ENCODE measurements around the gene HAUS2. TPM values are rescaled to one million over a fixed set of nuclear protein-coding genes. Genes with fewer than 3 reads are reported as not detected.
"Not testable (repeated sequence)": the region's sequence is repeated elsewhere in the genome, so short reads cannot be mapped to it uniquely, and the experiment has no call there.

HAUS2 gene
- total RNA-seq, 2 donors from 2014 or later, result 27.5 to 41.9 TPM

- H3K27ac ChIP-seq, result no peak overlapping the region
- H3K36me3 ChIP-seq, result no peaks in the 10 kb centered on the region
- no peak for DNase-seq (ENCODE audit: low spot score)
- intact Hi-C loops (cut with DNase I), result no loop called here
- 50% methylated on average over 4 of the region's 4 CpGs for WGBS
- TF ChIP-seq POLR2AphosphoS5 (IDR thresholded peaks at IDR 0.05), result no peak
- TF ChIP-seq CTCF (IDR thresholded peaks at IDR 0.05), result no peak
- TF ChIP-seq POLR2A (IDR thresholded peaks at IDR 0.05), result no peak
- no peaks in the 10 kb centered on the region for H3K9me3 ChIP-seq
- H3K4me3 ChIP-seq, result no peak overlapping the region
- H3K4me1 ChIP-seq (replicated peaks), result no peaks in the 10 kb centered on the region
- H3K27me3 ChIP-seq (replicated peaks; ENCODE audit: insufficient read depth), result no peaks in the 10 kb centered on the region
Observed at GRCh38 chr15:42595626-42596240, 47.1 kb downstream of the HAUS2 start.

GRCh38 chr15:42601316-42601715 lies 52.7 kb downstream of the HAUS2 start:
- H3K27me3 ChIP-seq (replicated peaks; ENCODE audit: insufficient read depth); H3K27ac ChIP-seq; DNase-seq (ENCODE audit: low spot score); H3K36me3 ChIP-seq; H3K9me3 ChIP-seq; H3K4me3 ChIP-seq; intact Hi-C loops (cut with DNase I); H3K4me1 ChIP-seq (replicated peaks): not testable (repeated sequence)
- 94% methylated on average over 23 of the region's 30 CpGs for WGBS

GRCh38 chr15:42602501-42602900 lies 53.9 kb downstream of the HAUS2 start:
- Histone ChIP-seq H3K27me3 (replicated peaks; ENCODE audit: insufficient read depth) (no peaks in the 10 kb centered on the region), H3K27ac (no peak overlapping the region), H3K4me1 (replicated peaks) (no peaks in the 10 kb centered on the region), H3K9me3 (no peaks in the 10 kb centered on the region), H3K4me3 (no peak overlapping the region), H3K36me3 (no peaks in the 10 kb centered on the region)
- DNase-seq (ENCODE audit: low spot score), result no peak
- 86% methylated on average over 3 of the region's 3 CpGs for WGBS
- no peak for TF ChIP-seq POLR2AphosphoS5 (IDR thresholded peaks at IDR 0.05)
- TF ChIP-seq CTCF (IDR thresholded peaks at IDR 0.05), result no peak
- no peak for TF ChIP-seq POLR2A (IDR thresholded peaks at IDR 0.05)
- intact Hi-C loops (cut with DNase I), result no loop called here

GRCh38 chr15:42603978-42604377 lies 55.3 kb downstream of the HAUS2 start:
- no peaks in the 10 kb centered on the region for H3K4me1 ChIP-seq (replicated peaks)
- WGBS, result 80% methylated on average over 2 of the region's 2 CpGs
- H3K4me3 ChIP-seq, result no peak overlapping the region
- H3K27ac ChIP-seq, result no peak overlapping the region
- H3K36me3 ChIP-seq, result no peaks in the 10 kb centered on the region
- no peaks in the 10 kb centered on the region for H3K27me3 ChIP-seq (replicated peaks; ENCODE audit: insufficient read depth)
- DNase-seq (ENCODE audit: low spot score), result no peak
- H3K9me3 ChIP-seq, result no peaks in the 10 kb centered on the region
- intact Hi-C loops (cut with DNase I), result no loop called here
- no peak for TF ChIP-seq CTCF (IDR thresholded peaks at IDR 0.05)
- no peak for TF ChIP-seq POLR2A (IDR thresholded peaks at IDR 0.05)
- TF ChIP-seq POLR2AphosphoS5 (IDR thresholded peaks at IDR 0.05), result no peak

- Histone ChIP-seq H3K9me3 (no peaks in the 10 kb centered on the region), H3K27ac (no peak overlapping the region), H3K4me3 (no peak overlapping the region), H3K4me1 (replicated peaks) (no peaks in the 10 kb centered on the region), H3K27me3 (replicated peaks; ENCODE audit: insufficient read depth) (no peaks in the 10 kb centered on the region), H3K36me3 (no peaks in the 10 kb centered on the region)
- TF ChIP-seq CTCF (IDR thresholded peaks at IDR 0.05) (no peak), POLR2AphosphoS5 (IDR thresholded peaks at IDR 0.05) (no peak), POLR2A (IDR thresholded peaks at IDR 0.05) (no peak)
- 53% methylated on average over 8 of the region's 8 CpGs for WGBS
- DNase-seq (ENCODE audit: low spot score), result no peak
- intact Hi-C loops (cut with DNase I), result no loop called here
Observed at GRCh38 chr15:42604894-42605744, 56.5 kb downstream of the HAUS2 start.
